CD4-positive, alpha-beta T cell treated with Interleukin-2 at 100 ng/mL for 4 hours (primary cell): ENCODE results near the gene C6orf132.

Experiments
- DNase-seq: peaks from one replicate; pipeline ENCODE4 v3.0.0-alpha.2; 2020; ENCODE audit warnings: low spot score

Gene C6orf132

DNA sequence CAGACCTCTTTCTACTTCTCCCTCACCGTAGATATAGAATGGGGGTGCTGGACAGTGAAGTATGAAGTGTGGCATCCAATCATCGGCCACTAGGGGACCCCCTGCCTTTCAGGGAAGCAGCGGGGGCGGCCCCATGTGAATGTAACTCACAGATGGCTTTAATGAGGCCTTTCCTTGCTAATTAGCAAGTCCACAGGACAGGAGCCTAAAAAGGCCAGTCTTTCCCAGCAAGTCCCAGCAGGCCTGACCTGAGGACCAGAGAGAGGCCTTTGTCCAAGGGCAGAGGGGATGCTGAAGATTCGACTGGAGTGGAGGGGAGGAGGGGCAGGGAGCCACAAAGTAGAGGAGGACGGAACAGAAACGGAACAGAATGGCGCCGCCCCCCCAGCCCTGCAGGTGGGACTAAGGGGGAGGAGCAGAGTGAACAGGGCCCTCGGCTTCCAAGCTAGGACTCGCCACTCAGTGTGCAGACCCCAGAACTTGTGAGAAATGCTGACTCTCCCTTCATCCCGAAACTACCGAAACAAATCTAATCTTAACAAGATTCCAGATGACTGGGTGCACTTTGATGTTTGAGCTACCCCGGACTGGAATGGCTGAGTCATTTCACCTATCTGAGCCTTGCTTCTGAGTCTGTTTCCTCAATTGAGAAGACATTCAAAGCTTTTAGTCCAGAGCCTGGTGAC lies 5.8 kb downstream of the C6orf132 start:
- DNase-seq: no peak

DNA sequence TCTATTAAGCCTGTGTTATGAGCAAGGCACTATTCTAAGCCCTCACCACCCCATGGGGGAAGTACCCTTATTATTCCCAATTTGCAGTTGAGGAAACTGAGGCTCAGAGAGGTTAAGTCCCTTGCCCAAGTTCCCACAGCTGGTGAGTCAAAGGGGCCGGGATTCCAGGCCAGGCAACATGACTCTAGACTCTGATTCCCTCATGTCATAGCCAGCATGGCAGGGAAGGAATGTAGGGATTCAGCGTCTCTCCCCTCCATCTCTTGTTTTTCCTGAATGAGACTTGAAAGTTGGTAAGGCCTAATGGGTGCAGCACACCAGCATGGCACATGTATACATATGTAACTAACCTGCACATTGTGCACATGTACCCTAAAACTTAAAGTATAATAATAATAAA lies 6.7 kb downstream of the C6orf132 start:
- no peak for DNase-seq

DNA sequence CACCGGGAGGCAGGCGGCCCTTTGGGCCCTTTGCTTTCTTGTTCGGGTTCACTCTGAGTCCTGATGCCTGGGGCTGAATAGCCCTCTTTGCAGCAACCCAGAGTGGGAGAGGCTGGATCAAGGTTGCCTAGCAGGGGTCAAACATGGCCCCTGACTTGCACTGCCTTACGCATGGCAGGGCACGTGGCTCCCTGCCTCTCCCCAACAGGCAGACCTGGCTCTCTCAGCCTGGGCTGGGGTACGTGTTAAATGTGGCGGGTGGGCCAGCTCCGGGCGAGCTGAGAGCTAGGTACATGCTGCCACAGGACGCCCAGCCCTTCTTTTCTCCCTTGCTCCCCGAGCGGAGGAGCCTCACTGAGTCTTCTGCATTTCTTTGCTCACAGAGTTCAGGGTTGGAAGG lies 7.3 kb downstream of the C6orf132 start:
- no peak for DNase-seq

DNA sequence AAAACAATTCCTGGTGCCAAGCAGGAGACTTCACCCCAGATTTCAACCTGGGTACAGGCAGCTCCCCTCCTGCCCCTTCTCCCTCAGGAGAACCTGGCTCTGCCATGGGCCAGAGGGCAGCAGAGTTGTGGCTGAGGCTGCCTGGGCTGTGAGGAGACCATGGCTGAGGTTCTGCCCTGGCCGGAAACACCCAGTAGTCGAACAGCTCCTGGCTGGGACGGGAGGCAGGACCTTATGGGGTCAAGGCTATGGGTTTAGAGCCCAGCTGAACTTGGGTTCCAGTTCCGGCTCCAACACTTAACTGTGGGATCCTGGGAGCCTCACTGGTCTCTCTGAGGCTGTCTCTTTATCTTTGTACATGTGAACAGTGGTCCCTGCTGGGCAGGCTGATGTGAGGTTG lies 8.5 kb downstream of the C6orf132 start:
- DNase-seq: no peak

DNA sequence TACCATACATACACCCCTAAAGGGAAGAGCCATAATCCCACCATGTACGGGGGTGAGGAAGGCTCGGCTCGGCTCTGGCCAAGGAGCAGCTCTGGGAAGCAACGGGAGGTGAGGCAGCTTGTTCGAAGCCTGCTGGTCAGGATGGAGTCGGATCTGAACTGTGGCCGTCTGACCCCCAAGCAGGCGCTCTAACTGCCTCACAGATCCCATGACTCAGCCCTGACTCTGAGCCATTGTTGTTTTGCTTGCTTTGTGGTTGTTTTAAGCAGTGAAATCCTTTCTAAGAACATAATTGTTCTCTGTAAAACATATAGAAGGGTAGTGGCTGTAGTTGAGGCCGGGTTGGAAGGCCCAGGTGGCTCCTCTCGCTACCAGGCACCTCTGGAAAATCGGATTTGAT lies 10.9 kb downstream of the C6orf132 start:
- no peak for DNase-seq

DNA sequence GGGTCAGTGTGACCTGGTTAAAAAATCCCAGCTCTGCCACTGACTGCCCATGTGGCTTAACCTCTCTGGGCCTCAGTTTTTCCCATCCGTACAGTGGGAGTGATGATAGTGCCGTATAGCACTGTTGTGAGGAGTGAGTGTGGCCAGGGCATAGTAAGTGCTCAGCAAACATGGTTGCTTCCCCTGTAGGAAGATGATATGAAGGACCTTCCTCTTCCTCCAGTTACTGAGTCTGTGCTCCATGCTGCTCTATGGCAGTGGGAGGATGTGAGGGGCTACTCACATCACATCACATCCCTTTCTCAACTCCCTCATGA lies 13.1 kb downstream of the C6orf132 start:
- no peak for DNase-seq

DNA sequence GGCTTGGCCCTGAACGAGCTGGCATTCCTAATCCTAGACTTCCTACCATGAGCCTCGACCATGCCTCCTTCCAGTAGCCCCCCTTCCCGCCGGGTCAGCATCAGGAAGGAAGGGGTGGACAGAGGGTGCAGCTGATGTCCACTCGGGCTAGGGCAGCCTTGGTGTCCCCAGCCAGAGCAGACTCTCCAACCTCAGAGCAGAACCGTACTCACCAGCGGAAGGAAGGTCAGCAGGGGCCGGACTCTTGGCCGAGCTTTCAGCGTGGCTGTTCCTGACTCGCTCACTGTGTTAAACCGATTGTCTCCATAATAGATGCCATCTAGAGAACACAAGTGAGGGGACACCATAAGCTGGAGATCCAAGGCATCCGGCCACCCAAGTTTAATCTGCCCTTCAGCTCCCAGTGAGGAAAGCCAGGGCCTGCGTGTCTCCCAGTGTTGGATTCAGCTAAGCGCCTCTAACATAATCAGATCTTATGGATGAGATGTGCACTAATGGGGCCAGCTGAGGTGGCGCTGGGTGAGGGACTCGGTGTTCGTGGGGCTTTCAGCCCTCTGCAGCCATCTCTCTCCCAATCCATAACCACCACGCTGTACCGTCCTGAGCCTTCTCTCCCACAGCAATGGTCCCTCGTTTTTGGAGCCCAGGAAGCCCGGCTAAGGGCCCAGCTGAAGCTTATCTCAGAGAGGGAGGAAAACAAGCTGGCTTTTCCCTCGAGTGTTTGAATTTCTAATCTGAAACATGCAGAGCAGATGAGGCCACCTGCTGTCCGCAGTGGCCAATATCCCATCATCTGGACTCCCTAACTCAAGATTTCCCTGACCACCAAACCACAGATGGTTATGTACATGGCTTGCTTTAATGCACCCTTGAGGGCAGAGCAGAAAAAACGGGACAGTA lies 13.7 kb downstream of the C6orf132 start:
- no peak for DNase-seq

DNA sequence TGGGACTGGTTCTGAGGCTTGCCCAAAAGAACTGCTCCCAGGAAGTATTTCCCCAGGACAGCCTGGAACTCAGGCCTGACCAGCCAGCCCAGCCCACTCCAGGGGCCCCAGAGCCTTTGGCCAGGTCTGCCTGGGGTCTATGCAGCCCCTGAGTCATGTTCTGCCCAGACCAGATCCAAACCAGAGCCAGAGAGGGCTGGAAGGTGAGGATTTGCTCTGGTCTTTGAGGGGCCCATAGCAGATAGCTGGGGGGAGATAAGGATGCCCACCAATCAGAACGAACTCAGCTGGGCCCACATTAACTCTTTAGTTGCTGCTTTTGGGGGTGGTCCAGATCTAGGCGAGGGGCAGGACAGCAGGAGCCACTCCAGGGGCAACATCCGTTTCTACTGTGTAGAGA lies 16.8 kb downstream of the C6orf132 start:
- DNase-seq: no peak

DNA sequence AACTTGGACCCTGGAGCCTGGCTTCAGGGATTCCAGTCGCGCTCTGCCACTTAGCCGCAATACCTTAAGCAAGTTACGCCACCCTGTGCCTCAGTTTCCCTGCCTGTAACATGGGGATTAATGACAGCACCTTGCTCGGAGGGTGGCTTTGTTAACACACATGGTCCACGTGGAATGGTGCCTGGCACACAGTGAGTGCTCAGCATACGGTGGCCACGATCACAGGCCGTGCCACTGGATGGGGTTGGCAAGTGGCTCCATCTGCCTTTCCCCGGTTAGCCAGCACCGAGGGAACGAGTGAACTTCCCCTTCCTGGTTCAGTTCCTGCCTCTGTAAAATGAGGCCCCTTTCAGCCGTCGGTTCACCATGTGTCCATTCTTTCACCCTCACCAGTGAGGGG lies 17.2 kb downstream of the C6orf132 start:
- no peak for DNase-seq

DNA sequence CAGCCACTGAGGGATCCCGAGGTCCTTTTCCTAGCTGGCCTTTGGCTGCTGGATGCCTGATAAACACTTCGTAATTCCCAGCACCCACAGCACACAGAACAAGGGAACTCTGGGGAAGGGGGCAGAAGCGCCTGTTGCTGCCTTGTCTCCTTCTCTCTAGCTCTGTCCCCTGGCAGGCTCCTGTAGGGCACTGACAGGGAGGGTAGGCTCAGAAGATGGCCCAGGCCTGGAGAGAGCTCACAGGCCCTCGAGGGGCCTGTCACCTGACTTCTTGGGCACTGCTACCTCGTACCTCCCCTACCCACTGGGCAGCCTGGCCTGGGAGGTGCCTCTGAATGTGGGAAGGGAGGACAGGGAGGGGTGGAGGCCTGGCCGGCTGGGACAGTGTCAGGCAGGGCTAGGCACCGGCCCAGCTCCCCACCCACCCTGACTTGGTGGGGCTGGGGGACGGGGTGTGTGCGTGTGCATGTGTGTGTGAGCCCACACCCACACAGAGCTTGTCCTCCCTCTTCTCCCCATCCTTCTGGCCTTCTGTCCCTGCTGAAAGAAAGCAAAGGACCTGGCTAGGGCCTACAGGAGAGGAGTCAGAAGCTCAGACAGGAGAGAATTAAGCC lies 18.1 kb downstream of the C6orf132 start:
- DNase-seq: no peak

DNA sequence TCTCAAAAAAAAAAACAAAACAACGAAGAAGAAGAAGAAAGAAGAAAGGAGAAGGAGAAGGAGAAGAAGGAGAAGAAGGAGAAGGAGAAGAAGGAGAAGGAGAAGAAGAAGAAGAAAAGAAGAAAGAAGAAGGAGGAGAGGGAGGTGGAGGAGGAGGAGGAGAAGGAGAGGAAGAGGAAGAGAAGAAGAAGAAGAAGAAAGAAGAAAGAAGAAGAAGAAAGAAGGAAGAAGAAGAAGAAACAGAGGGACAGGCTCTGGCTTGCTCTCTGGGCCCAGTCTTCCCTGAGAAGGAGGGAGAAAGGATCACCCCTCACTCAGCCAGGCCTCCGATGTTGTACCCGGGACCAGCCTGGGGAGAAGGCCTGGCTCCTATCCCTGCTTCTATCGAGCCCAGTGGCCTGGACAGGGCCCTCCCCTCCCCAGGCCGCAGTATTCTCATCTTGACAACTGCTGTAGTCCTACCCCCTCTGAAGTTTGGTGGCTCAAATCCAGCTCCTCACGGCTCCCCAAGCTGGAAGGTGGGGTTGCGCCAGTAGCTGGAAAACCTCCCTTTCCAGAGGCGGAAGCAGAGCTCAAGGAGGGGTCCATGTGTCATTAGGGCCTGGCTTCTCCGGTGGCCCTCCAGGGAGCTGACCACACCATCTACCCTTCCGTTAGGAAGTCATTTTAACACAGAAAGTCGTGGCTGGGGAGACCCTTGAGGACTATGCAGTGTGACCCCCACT lies 18.9 kb downstream of the C6orf132 start:
- no peak for DNase-seq

DNA sequence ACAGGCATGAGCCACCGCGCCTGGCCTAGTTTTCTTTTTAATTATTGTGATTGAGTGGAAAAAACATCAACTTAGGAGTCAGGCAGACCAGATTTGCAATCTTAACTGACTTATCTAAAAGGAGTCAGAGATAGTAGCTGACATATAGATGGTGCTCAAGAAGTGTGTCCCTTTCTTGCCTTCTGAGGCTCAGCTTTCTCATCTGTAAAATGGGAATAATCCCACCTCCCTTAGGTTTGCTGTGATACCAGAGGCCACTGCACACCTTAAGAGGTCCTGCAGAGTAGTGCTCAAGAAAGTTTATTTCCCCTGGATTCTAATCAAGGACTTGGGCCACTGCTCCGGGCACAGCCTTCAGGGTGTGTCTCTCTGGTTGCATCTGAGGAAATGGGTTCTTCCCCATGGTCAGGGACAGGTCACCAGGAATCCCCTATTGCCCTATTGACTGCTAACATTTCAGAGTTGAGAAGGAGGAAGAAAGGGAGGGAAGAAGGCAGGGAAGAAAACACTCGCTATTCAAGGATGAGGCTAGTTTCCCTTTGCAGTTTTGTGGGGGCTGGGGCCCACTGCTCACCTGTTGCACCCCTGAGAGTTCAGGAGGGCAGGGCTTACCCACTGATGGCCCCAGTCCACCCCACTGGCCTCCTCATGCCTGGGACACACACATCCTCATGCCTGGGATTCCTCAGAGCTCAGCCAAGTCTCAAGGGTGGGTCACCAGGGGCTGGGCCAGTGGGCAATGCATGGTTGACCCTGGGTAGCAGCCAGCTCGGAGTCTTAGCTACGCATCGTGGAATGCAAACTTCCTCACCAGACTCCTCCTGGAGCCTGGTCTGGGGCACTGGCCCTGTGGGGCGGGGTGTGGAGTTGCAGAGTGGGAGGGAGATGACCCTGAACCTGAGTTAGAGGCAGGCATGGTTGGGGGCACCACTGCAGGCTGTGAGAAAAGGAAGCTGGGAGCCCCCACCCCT lies 21.2 kb downstream of the C6orf132 start:
- DNase-seq: no peak

DNA sequence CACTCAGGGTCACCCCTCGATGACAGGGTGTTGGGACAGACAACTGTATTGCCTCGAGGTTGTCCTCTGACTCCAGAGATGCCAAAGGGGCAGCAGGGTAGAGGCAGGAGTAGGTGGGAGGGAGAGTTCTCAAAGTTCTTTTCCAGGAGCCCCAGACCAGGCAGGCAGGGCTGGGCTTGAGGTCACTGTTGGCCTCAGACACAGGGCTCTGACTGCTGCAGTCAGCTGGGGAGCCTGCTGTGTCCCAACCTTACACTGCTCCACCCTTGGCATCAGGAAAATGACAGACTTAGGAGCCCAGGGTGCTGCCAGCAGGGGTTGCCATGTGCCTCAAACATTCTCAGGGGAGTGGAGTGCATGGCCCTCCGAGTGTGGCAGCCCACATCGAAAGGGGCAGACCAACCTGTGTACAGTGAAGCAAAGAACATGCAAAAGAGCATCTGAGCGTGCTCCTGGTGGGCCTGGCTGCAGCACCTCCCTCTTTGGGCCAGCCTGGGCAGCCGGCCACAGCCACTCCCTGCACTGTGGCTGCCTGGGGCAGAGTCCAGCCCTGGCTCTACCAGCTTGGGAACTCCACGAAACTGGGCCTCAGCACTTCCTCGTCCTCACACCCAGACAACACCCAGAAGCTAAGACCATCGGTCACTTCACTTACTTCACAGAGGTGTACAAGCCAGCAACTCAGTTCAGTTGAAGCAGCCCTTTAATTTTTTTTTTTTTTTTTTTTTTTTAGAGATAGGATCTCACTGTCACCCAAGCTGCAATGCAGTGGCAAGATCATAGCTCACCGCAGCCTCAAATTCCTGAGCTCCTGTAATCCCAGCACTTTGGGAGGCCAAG lies 24.0 kb downstream of the C6orf132 start:
- DNase-seq: no peak

DNA sequence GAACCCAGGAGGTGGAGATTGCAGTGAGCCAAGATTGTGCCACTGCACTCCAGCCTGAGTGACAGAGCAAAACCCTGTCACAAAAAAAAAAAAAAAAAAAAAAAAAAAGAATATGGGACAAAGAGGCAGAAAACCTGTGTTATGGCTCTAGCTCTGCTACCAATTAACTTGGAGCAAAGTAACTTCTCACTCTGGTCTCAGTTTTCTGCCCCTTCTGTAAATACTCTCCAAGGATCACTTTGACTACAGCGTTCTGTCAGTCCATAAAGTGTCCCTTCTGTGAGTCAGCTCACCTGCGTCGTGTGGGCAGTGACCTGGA lies 24.6 kb downstream of the C6orf132 start:
- DNase-seq: no peak

DNA sequence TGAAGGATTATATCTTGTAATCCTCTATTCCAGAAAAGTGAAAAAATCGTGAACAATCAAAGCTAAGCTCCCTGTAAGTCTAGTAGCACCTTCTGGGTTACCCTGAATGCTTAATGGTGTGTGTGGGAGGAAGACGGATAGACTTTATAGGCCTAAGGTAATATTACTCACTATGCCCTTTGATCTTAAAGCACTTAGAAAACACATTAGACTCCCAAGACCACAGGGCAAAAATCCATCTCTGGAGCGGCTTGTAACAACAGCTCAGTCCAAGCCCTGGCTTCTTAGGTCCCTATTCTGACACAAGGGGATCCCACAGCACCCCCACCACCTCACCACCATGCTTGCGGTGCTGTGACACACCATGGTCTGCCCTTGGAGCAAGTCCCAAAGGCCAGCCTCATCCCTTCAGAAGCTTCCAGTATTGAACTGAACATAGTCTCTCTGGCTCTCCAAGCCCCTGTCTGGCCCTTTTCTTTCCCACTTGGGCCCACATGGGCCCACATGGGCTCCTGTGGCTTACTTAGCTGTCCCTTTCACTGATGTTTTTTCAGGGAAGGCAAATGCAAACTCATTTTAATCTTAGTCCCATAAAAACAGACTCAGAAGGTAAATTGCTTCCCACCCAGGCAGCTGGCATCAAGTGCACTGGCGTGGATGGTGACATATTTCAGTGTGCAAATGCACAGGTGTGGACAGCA lies 28.3 kb downstream of the C6orf132 start:
- no peak for DNase-seq

DNA sequence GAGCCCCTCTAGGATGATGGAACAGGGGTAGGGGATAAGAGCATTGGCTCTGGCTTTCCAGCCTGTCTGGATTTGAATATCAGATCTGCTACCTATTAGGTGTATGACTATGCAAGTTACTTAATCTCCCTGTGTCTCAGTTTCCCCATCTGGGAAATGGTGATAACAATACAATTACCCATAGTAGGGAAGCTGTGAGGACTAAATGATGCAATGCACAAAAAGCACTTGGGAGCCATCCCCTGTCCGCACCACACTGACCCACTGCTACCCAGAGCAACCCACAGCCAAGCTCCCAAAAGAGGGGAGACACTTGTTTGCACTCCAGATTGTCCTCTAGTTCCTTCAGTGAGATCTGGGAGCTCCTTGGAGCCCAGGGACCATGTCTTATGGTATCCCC lies 30.1 kb downstream of the C6orf132 start:
- DNase-seq: no peak

DNA sequence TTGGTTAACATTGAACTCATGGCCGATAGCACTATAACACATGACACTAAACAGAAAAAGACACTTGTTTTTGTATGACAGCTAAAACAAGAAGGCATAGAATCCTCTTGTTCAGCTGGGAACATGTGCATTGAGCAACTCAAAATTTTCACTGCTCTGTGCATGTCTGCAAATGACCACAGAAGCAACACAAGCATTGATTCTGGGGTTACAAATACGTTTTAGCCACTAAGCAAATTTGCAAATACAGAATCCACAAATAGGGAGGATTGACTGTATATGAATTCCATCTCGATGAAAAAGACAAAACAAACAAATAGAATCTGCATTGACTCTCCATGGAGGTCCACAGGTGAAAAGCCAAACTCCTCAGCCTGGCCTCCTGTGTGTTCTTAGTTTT lies 31.7 kb downstream of the C6orf132 start:
- DNase-seq: no peak

DNA sequence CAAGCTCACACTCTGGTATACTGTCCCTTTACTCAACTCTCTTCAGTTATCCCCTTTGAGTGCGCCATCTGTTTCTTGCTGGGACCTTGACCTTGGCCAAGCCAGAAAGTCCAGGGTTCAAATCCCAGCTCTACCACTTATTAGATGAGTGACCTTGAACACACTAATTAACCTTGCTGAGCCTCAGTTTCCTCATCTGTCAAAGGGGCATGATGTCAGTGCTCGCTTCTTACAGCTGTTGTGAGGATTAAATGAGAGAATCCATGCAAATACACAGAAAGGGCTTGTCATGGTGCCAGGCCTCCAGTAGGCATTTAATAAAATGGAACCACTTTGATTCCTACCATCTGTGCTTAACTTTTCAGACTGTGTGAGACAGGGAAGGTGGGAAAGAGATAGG lies 34.3 kb downstream of the C6orf132 start:
- no peak for DNase-seq

DNA sequence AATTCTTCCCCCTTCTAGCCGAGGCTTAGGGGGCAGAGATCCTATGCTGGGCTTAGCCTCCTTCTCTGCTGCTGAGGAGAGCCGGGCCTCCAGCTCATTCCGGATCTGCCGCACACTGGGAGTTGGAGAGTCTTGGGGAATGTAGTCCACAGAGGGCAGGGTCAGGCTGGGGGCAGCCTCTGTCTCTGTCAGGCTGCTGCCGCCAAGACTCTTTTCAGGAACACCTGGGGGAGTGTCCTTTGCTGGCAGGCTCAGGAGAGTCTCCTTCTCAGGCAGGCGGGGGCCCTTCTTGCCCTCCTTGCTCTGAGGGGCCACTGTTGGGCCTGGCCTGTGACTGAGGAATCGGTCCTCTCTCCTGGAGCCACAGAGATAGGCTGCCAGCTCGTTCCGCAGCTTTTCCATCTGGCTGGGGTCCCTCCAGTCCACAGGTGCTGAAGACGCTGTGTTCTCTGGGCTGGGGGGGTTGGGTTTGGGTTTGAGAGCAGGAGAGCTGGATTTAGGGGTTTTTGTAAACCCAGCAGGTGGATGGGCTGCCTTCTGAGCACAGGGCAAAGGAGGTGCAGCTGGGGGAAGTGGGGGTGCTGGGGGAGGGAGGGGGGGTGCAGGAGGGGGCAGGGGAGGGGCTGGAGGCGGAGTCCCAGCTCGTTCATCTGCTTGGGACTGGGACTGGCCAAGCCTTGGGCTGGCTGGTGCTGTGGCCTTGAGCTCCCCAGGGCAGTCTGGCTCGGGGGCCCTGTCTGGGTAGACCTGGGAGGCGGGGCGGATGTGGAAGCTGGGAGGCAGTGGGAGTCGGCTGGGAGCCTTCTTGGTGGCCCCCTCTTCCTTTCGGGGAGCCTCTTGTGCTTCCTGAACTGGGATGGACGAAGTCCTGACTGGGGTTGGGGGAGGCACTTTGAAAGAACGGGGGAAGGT lies 36.1 kb downstream of the C6orf132 start:
- DNase-seq: no peak
